Right lobe of liver (tissue), 6 donors: ENCODE measurements around the gene MROH2B. TPM values are rescaled to one million over a fixed set of nuclear protein-coding genes. Genes with fewer than 3 reads are reported as not detected.
A peak's percentile ranks its signal among the peaks of the same experiment; 100 is the strongest.

Source experiments
- ATAC-seq, 4 donors: fragments of 200-7000 bp; cut with Tn5 transposase; one replicate each; pipeline ENCODE4 v1.9.1; 2020; ENCODE audit warnings: mild to moderate bottlenecking in 4 of 4, moderate library complexity in 4 of 4
- DNase-seq, 3 donors: peaks; one replicate each; pipeline ENCODE4 v3.0.0-alpha.2; 2020
- H3K27ac ChIP-seq, 3 donors: fragments of 200-600 bp; one replicate each; pipeline ENCODE4 v1.8.0; 2022
- H3K27me3 ChIP-seq, 2 donors: fragments of 200-600 bp; one replicate each; pipeline ENCODE4 v1.8.0; 2022
- H3K36me3 ChIP-seq, 4 donors: fragments of 200-600 bp; sonication (generic) in 1 of 4; one replicate each; pipeline versions ENCODE4 v1.5.1 to v1.8.0; 2017 to 2022; ENCODE audit warnings: control low read depth in 1 of 4
- H3K4me1 ChIP-seq, 4 donors: fragments of 200-600 bp; sonication (generic) in 1 of 4; one replicate each; pipeline versions ENCODE4 v1.5.1 to v1.8.0; 2017 to 2022; ENCODE audit warnings: control low read depth in 1 of 4
- H3K4me3 ChIP-seq, 3 donors: fragments of 200-600 bp; one replicate each; pipeline ENCODE4 v1.8.0; 2022
- H3K9me3 ChIP-seq, 4 donors: fragments of 200-600 bp; sonication (generic) in 1 of 4; one replicate each; pipeline versions ENCODE4 v1.5.1 to v1.8.0; 2017 to 2022; ENCODE audit warnings: control low read depth in 1 of 4
- CTCF ChIP-seq, 4 donors: fragments of 200-600 bp in 3 of 4; fragments of 450-650 bp in 1 of 4; IDR thresholded peaks; one replicate each; pipeline versions ENCODE4 v1.5.1 to v1.8.0; 2016 to 2022; ENCODE audit warnings: antibody characterized with exemption in 4 of 4, mild to moderate bottlenecking in 2 of 4
- POLR2A ChIP-seq: fragments of 450-650 bp; IDR thresholded peaks from one replicate; pipeline ENCODE4 v1.6.1; 2017; ENCODE audit warnings: antibody characterized with exemption, mild to moderate bottlenecking
- WGBS: methylation state at CpG from one replicate; pipeline ENCODE4 v1.1.6; 2018; ENCODE audit warnings: low coverage, low lambda C conversion rate; ENCODE audit not compliant: insufficient coverage; ENCODE audit errors: missing lambda C conversion rate; 5-methylcytosine and 5-hydroxymethylcytosine counted together
- intact Hi-C, 2 donors: fragments of 100-400 bp; cut with DNase I; formaldehyde crosslinking; loops; one replicate each; pipeline versions ENCODE4 v1.11.2 to v1.14.1; 2022
- total RNA-seq, 6 experiments: library from RNA; depleted of rRNA in 2 of 6; stranded (reverse); fragments of >200 nt in 2 of 6; fragmentation: NEBNext Ultra II Directional in 3 of 6; extraction: Animal tissue kit (Norgen Biotek cat#: 25700) in 3 of 6; gene quantifications; one replicate each; pipeline versions ENCODE4 v1.1.0 to v1.2.4, GENCODE V29; 2016 to 2023
- donor health status: DM: no; HTN: yes; CAD: no.
- donor health status: DM: no; HTN: no; CAD: no.
- donor health status: DM: no; HTN: no; CAD: no.
- donor health status: DM: no; HTN: yes; CAD: no.
- donor health status: DM: no; HTN: yes; CAD: no.

Gene MROH2B
- total RNA-seq, 6 experiments from 2014 or later = 0.73 to 0.84 TPM; not detected in 4

DNA sequence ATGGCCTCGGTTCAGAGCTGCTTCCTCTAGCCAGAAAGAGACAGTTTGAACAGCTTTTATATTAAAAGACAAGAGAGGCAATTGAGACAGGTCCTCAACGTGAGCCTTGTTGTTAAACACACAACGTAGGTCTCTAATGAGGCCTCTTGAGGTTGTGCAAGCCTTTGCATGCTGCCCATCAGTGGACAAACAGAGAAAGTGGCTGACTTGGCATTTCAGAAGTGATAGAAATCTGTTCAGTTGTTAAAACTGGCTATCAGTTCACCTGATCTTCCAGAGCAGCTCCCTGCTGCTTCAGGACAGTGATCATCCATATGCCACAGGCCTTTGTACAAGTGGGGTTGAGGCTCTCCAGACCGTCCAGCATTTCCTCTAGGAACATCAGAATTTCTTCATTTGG is 58.8 kb downstream of the MROH2B start:
- WGBS = 24% methylated on average over 4 of the region's 4 CpGs
- H3K27me3 ChIP-seq = no peaks in the 10 kb centered on the region
- H3K9me3 ChIP-seq = no peaks in the 10 kb centered on the region
- intact Hi-C loops = no loop called here
- TF ChIP-seq POLR2A = no peak
- no peak for TF ChIP-seq CTCF (IDR thresholded peaks at IDR 0.05)
- peak; percentile 82 to 93 (median 88) for ATAC-seq
- H3K27ac ChIP-seq = peak overlapping the region in 2 of 3 donors; percentile 22 to 62
- peaks cover 0 to 27% (median 3%) of the 10 kb centered on the region in 4 donors for H3K4me1 ChIP-seq
- H3K4me3 ChIP-seq = no peak overlapping the region
- no peaks in the 10 kb centered on the region for H3K36me3 ChIP-seq
- DNase-seq = peak in 2 of 3 donors; percentile 55 to 64

GRCh38 chr5:41010572-41010971 is 60.6 kb downstream of the MROH2B start:
- H3K27me3 ChIP-seq = no peaks in the 10 kb centered on the region
- WGBS = 30% methylated on average over 5 of the region's 6 CpGs
- H3K4me3 ChIP-seq = no peak overlapping the region
- H3K36me3 ChIP-seq = no peaks in the 10 kb centered on the region
- no peaks in the 10 kb centered on the region for H3K9me3 ChIP-seq
- ATAC-seq (peak; percentile 66 to 77 (median 72)), DNase-seq (no peak)
- peaks cover 0 to 27% (median 3%) of the 10 kb centered on the region in 4 donors for H3K4me1 ChIP-seq
- H3K27ac ChIP-seq = no peak overlapping the region
- TF ChIP-seq CTCF (IDR thresholded peaks at IDR 0.05) (no peak), POLR2A (no peak)
- intact Hi-C loops = no loop called here

DNA sequence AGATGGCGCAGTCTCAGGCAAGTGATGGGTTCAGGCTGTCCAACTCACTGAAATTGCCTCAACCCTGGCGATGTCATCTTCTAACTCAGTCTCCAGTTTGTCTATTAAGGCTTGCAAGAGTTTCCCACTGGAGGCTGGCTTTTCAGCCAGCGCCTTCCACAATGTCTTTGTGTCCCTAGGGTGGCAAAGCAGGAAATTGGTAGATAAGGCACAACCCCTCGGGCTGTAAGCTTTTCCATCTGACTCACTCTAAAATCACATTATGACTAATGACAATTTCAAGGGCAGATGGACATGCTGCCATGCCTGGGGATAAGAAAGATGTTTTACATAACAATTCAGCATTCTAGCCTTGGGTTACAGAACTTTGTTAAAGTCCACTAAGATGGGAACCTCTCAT is 61.9 kb downstream of the MROH2B start:
- DNase-seq = no peak
- WGBS = 68% methylated on average over 3 of the region's 4 CpGs

DNA sequence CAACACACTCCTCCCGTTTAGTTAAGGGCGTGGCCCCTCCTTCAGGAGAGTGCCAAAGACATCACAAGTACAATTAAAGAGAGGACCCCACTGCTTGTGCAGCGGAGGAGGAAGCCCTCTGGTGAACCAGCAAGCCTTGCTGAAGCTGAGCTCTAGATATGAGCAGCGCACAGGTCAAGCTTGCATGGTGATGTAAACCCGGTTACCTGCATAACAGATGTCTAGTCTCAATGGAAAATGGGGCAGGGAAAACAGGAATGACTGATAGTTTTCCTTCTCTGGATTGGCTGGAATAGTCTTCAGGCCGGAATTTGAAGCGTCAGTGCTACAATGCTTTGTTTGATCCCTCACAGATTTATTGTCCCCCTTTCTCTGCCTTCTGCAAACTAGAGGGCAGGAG is 66.2 kb downstream of the MROH2B start:
- intact Hi-C loops = no loop called here
- Histone ChIP-seq H3K36me3 (no peaks in the 10 kb centered on the region), H3K27ac (no peak overlapping the region), H3K4me1 (peaks cover 0 to 27% (median 6%) of the 10 kb centered on the region in 4 donors), H3K27me3 (no peaks in the 10 kb centered on the region), H3K4me3 (no peak overlapping the region), H3K9me3 (no peaks in the 10 kb centered on the region)
- 82% methylated on average over 6 of the region's 7 CpGs for WGBS
- no peak for DNase-seq
- no peak for ATAC-seq
- TF ChIP-seq CTCF (IDR thresholded peaks at IDR 0.05) (no peak), POLR2A (no peak)

More for the DNA sequence above, 61.9 kb downstream of the MROH2B start:
- Histone ChIP-seq H3K27me3 (no peaks in the 10 kb centered on the region), H3K36me3 (no peaks in the 10 kb centered on the region), H3K9me3 (no peaks in the 10 kb centered on the region), H3K4me1 (peaks cover 0 to 28% (median 3%) of the 10 kb centered on the region in 4 donors), H3K4me3 (no peak overlapping the region), H3K27ac (no peak overlapping the region)
- intact Hi-C loops = no loop called here
- peak in 1 of 4 donors; percentile 8 for ATAC-seq
- TF ChIP-seq POLR2A = no peak
- no peak for TF ChIP-seq CTCF (IDR thresholded peaks at IDR 0.05)
